GM19463 (cell line): ENCODE data around the gene RAB17.
A peak's percentile ranks its signal among the peaks of the same experiment; 100 is the strongest.

Experiments used
- ATAC-seq: cut with Tn5 transposase; IDR thresholded peaks from one replicate; pipeline ENCODE4 v1.9.1; 2021; ENCODE audit warnings: mild to moderate bottlenecking, moderate library complexity; ENCODE audit not compliant: unreplicated experiment

The RAB17 gene

DNA sequence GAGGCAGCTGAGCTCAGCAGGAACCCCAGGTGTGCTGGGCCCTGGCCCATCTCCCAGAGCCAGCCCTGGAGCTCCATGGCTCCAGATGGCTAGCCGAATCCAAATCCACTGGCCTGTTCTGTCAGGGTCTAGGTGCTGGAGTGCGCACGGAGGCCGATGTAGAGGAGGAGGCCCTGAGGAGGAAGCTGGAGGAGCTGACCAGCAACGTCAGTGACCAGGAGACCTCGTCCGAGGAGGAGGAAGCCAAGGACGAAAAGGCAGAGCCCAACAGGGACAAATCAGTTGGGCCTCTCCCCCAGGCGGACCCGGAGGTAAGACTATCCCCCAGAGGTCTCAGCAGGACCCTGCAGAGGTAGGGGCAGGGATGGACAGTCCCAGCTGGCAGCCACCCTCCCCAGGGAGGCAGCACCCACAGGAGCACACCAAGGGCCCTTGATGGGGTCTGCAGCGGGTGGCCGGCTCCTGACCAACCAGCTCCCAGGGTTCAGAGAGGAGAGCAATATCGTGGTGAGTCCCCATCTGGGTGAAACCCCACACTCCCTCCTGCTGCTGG, 50.2 kb downstream of the RAB17 start:
- ATAC-seq: no peak

GRCh38 chr2:237539681-237540080, 50.9 kb downstream of the RAB17 start:
- no peak for ATAC-seq

GRCh38 chr2:237538901-237539300, 51.6 kb downstream of the RAB17 start:
- no peak for ATAC-seq

DNA sequence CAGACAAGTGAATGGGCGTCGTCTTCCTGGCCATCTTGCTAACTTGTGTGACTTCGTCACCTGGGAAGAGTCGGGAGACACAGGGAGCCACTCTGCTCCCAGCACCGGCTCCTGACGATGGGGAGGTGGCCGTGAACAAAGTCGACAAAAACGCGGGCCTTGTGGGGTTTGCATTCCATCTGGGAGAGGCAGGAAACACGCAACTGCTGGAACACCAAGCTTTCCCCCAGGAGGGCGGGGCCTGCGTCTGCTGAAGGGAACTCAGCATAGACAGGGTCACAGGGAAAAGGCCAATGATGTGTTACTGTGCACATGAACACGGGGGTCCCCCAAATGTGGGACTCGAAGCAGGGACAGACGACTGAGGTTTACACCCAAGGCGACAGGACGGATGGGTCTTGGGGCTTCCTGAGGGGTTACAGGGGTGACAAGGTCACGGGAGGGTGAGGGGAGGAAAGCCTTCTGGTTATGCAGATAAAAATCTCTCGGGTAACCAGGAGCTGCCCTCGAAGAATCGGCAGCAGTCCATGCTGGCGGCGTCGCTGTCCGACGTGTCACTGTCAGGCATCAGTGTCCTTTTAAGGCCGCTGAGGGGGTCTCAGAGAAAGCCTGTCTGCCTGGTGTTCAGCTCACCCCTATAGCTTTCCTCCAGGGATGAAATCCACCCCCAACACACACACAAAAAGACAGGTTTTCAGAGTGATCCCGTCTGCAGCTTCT, 52.4 kb downstream of the RAB17 start:
- ATAC-seq: no peak

DNA sequence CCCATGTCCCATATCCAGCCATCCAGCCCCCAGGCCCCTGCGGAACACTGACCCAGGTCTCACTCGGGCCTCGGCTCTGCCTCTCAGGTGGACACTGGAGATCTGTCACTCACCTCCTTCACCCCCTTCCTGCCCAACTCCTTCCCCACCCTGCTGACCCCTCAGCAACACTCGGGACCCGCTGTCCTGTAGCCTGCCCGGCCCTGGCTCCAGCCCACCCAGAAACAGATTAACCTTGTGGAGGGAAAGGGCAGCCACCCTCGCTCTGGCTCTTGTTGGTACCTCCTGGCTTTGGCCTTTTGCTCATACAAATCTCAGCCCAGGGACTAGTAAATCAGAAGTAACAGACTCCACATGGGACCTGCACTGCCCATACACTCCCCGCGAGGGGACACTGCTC, 53.9 kb downstream of the RAB17 start:
- no peak for ATAC-seq

GRCh38 chr2:237536083-237536415, 54.5 kb downstream of the RAB17 start:
- no peak for ATAC-seq

GRCh38 chr2:237535385-237536082, 55.0 kb downstream of the RAB17 start:
- no peak for ATAC-seq

DNA sequence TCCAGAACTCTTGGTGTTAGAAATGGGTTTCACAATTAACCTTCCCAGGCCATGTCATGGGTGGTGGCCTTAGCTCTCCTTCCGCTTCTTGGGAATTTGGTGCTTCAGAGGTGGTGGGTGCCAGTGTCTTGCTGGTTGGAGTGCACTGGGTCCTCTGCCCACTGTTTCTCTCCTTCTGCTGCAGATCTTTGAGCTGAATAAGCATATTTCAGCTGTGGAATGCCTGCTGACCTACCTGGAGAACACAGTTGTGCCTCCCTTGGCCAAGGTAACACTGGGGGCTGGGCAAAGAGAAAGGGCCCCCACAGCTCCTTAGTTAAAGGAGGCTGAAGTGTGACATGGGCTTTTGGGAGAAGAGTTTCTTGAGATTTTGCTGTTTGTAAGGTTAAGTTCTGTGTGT, 56.2 kb downstream of the RAB17 start:
- ATAC-seq: no peak

DNA sequence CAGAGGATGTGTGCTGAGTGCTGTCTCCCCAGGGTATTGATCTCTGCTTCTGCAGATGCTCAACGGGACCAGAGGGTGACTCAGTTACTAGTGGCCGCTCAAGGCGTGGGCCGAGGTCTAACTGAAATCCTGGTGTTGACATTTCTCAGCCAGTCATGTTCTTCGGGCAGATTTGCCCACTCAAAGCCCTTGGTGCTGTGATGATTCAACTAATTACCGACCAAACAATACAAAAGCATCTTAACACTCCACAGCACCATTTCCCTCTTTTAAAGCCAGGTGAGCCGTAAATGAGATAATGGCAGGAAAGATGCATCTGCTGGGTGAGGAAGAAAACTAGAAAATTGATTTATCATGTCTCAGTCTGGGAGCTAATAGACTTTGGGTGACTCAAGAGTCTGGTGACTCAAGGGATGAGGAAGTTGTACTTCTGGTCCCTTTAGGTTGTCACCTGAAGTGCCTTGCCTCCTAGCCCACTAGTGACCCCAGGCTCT, 56.8 kb downstream of the RAB17 start:
- no peak for ATAC-seq

- ATAC-seq: no peak
Measured at GRCh38 chr2:237532160-237532559, 58.4 kb downstream of the RAB17 start.

DNA sequence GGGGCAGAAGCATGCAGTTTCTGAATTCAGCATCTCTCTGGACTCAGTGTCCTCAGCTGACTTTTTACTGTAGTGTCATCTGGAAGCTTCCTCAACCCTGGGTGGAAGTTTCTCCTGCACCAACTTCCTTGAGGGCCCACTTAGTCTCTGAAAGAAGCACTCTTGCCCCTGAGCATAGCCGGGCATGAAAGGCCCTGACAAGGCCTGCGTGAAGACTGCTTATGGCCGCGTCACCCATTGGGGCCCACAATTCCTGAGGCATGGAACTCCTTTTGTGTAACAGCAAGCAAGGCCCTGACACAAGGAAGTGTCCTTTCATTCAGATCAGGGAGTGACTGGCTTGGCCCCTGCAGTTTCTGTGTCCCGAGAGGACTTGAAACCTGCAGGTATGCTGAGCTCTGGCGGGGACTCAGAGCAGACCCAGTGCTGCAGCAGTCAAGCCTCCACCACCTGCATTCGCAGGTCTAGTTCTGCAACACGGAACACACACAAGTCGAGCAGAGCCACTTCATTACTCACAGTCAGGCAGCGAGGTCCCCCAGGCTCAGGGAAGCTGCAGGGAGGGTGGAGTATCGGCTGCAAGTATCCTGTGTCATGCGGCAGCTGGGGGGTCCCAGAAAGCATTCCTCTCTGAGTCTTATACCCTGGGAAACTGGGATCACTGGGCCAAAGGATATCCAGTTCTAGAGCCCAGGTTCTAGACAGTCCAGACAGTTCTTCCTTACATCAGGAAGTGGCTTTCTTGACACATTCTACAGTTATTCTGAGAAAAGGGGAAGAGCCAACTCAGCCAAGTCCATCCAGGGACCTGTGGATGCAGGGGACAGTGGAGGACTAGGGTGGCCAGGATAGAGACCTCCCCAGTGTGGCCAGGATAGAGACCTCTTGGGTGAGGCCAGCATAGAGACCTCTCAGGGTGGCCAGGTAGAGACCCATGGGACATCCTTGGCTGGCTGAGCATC, 59.8 kb downstream of the RAB17 start:
- ATAC-seq: peak; percentile 44

DNA sequence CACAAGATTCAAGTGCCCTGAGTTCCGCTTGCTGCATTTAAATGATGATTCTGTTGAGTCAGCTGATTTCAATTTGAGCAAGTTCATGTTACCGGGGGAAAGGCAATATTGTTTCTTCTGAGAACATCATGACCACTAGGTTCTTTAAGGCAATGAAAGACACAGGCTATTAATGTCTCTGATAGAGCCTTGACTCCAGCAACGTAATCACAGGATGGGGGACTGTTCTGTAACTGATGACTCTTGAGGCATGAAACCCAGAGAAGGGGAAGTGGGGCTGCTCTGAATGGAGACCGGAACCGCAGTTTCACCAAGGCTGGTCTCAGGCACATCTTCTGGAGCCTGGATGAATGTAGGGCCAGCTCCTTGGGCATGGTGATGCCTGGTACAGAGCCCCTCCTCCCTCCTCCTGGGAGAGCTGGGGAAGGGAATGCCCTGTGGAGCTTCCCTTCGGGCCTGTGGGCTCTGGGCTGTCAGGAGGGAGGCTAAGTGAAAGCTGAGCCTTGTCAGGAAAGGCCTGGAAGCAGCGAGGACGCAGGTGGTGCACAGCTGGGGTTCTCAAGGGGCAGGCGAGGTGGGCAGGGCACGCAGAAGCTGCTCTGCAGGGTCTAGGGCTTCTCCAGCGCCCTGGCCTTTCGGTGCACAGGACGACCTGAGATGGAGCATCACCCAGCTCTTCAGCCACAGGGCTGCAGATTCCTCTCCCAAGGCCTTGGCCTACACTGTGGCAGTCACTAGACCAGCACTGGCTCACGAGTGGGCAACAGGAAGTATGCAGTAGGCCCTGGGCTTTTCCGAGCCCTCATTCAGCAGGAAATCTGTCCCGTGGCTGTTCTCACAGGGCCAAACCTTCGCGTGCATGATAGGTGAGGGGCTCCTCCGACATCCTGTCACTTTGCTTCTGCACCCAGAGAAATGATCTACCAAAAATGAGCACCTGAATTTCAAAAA, 60.8 kb downstream of the RAB17 start:
- peak; percentile 81 for ATAC-seq

DNA sequence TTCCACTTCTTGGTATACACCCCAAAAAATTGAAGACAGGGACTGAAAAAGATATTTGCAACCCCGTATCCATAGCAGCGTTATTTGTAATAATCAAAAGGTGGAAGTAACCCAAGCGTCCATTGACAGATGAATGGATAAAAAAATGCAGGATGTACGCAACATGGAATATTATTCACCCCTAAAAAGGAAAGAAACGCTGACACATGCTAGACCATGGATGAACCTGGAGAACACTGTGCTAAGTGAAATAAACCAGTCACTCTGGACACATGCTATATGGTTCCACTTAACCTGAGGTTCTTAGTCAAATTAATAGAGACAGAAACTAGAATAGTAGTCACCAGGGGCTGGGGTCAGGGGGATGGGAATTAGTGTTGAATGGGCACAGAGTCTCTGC, 62.8 kb downstream of the RAB17 start:
- ATAC-seq: no peak

DNA sequence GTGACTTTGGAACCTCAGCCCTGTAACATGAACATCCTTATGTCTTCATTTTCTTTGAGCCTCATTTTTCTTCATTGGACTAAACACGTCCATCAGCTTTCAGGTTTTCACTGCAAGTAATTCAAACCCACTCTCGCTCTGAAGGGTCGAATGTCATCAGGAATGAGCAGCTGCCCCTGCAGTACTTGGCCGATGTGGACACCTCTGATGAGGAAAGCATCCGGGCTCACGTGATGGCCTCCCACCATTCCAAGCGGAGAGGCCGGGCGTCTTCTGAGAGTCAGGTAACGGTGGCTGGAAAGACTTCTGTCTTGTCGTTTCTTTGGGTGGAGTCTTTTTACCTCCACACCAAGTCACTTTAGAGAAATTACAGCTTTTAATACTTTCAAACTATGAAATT, 63.3 kb downstream of the RAB17 start:
- no peak for ATAC-seq

DNA sequence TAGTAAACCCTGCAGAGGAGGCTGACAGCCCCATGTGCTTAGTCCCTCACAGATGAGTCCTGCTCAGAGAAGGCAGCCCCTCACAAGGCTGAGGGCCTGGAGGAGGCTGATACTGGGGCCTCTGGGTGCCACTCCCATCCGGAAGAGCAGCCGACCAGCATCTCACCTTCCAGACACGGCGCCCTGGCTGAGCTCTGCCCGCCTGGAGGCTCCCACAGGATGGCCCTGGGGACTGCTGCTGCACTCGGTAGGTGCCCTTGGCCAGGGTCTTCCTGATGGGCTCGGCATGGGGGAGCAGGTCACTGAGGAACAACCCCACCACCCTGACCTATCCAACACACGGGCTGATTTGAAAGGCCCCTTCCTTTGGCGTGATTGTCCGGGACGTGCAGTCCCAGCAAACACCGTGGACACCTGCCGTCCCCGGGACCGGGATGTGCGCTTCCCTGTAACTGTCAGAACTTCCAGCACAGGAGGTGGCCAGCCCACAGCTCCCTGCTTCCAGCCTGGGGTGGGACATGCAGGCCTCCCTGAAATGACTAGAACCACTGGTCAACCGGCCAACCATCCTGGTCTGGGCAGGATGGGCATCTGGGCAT, 64.9 kb downstream of the RAB17 start:
- no peak for ATAC-seq

DNA sequence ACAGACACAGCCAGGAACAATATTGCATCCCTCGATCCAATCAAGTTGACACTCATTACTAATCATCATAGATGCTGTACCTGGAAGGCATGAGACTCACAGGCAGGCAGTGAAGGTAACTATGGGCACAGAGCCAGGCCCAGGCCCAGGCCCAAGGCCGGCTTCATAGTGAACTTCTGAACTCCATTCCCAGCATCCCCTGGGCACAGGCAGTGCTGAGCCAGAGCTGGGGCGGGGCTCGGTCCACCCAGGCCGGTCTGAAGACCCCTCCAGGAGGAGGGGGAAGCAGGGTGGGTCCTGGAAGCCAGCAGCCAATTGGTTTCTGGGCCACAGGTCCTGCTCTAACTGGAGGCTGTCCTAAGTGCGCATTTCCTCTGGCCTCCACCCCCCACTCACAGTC, 65.9 kb downstream of the RAB17 start:
- no peak for ATAC-seq
